ENCODE results near the gene USP17L11.
"Not testable (repeated sequence)": the region's sequence is repeated elsewhere in the genome, so short reads cannot be mapped to it uniquely, and the experiment has no call there.

Gene USP17L11

GRCh38 chr4:9215105-9215504 is at the start of gene USP17L11:
USP17L11 (plus strand) TSS chr4:9215405; CDS start chr4:9215405, 0 bp downstream.
- DNase-seq, result not testable (repeated sequence)

GRCh38 chr4:9165990-9166389 is 49.2 kb upstream of the USP17L11 start:
- not testable (repeated sequence) for DNase-seq

- not testable (repeated sequence) for DNase-seq
Observed at GRCh38 chr4:9169791-9170459, 45.3 kb upstream of the USP17L11 start, which contains the start of gene FAM90A26. FAM90A26 (plus strand) TSS chr4:9170409; CDS start chr4:9173173, 2,764 bp downstream.

- not testable (repeated sequence) for DNase-seq
Observed at GRCh38 chr4:9210357-9210756, 4.8 kb upstream of the USP17L11 start, which contains the start of gene USP17L10. USP17L10 (plus strand) TSS chr4:9210657; CDS start chr4:9210657, 0 bp downstream.

- DNase-seq, result not testable (repeated sequence)
Observed at GRCh38 chr4:9214701-9215100, 504 bp upstream of the USP17L11 start.

GRCh38 chr4:9219852-9220251 is 4.6 kb downstream of the USP17L11 start, which contains the start of gene USP17L12:
USP17L12 (plus strand) TSS chr4:9220152; CDS start chr4:9220152, 0 bp downstream.
- DNase-seq, result not testable (repeated sequence)

- not testable (repeated sequence) for DNase-seq
Observed at GRCh38 chr4:9224596-9224995, 9.4 kb downstream of the USP17L11 start, which contains the start of gene USP17L13. USP17L13 (plus strand) TSS chr4:9224896; CDS start chr4:9224896, 0 bp downstream.

- not testable (repeated sequence) for DNase-seq
Observed at GRCh38 chr4:9230249-9230648, 15.0 kb downstream of the USP17L11 start.

- DNase-seq, result not testable (repeated sequence)
Observed at GRCh38 chr4:9234085-9234484, 18.9 kb downstream of the USP17L11 start, which contains the start of gene USP17L15. USP17L15 (plus strand) TSS chr4:9234385; CDS start chr4:9234385, 0 bp downstream.

GRCh38 chr4:9238461-9238860 is 23.3 kb downstream of the USP17L11 start:
- DNase-seq, result not testable (repeated sequence)

GRCh38 chr4:9243579-9243978 is 28.4 kb downstream of the USP17L11 start, which contains the start of gene USP17L17:
USP17L17 (plus strand) TSS chr4:9243879; CDS start chr4:9243879, 0 bp downstream.
- not testable (repeated sequence) for DNase-seq

- DNase-seq, result not testable (repeated sequence)
Observed at GRCh38 chr4:9247953-9248680, 32.9 kb downstream of the USP17L11 start, which contains the start of gene USP17L18. USP17L18 (plus strand) TSS chr4:9248630; CDS start chr4:9248630, 0 bp downstream.

- DNase-seq, result not testable (repeated sequence)
Observed at GRCh38 chr4:9253078-9253477, 37.9 kb downstream of the USP17L11 start, which contains the start of gene USP17L19. USP17L19 (plus strand) TSS chr4:9253378; CDS start chr4:9253378, 0 bp downstream.

- not testable (repeated sequence) for DNase-seq
Observed at GRCh38 chr4:9257824-9258223, 42.6 kb downstream of the USP17L11 start, which contains the start of gene USP17L20. USP17L20 (plus strand) TSS chr4:9258124; CDS start chr4:9258124, 0 bp downstream.

- not testable (repeated sequence) for DNase-seq
Observed at GRCh38 chr4:9262572-9262971, 47.4 kb downstream of the USP17L11 start, which contains the start of gene USP17L21. USP17L21 (plus strand) TSS chr4:9262872; CDS start chr4:9262872, 0 bp downstream.

Data from islet precursor cell (in vitro differentiated cells).